Upper lobe of left lung (tissue), 6 donors: ENCODE data around the gene CDH8. TPM values are rescaled to one million over a fixed set of nuclear protein-coding genes. Genes with fewer than 3 reads are reported as not detected.

Experiments
- ATAC-seq, 2 donors: fragments of 200-7000 bp; cut with Tn5 transposase; one replicate each; pipeline ENCODE4 v1.9.1; 2022; ENCODE audit warnings: mild to moderate bottlenecking in 2 of 2, moderate library complexity in 2 of 2; ENCODE audit not compliant: low FRiP score in 2 of 2
- DNase-seq, 2 donors: peaks; one replicate each; pipeline ENCODE4 v3.0.0-alpha.2; 2019 to 2020
- H3K27ac ChIP-seq, 4 donors: fragments of 200-600 bp; sonication (generic); one replicate each; pipeline ENCODE4 v1.5.1; 2016 to 2019
- H3K27me3 ChIP-seq, 4 donors: fragments of 200-600 bp; sonication (generic); one replicate each; pipeline ENCODE4 v1.5.1; 2017 to 2019
- H3K36me3 ChIP-seq, 4 donors: fragments of 200-600 bp; sonication (generic); one replicate each; pipeline ENCODE4 v1.5.1; 2016 to 2019
- H3K4me1 ChIP-seq, 4 donors: fragments of 200-600 bp; sonication (generic); one replicate each; pipeline ENCODE4 v1.5.1; 2018 to 2019
- H3K4me3 ChIP-seq, 4 donors: fragments of 200-600 bp; sonication (generic); one replicate each; pipeline ENCODE4 v1.5.1; 2017 to 2019; ENCODE audit warnings: mild to moderate bottlenecking in 2 of 4, moderate library complexity in 1 of 4
- H3K9me3 ChIP-seq, 4 donors: fragments of 200-600 bp; sonication (generic); one replicate each; pipeline ENCODE4 v1.5.1; 2018 to 2019
- EP300 ChIP-seq, 4 donors: sonication (generic); formaldehyde crosslinking; IDR thresholded peaks; one replicate each; pipeline ENCODE4 v1.5.1; 2017; ENCODE audit warnings: antibody characterized with exemption in 4 of 4, control low read depth in 2 of 4
- POLR2A ChIP-seq, 4 donors: fragments of 450-650 bp; IDR thresholded peaks; one replicate each; pipeline ENCODE4 v1.5.1; 2016 to 2017; ENCODE audit warnings: antibody characterized with exemption in 4 of 4, mild to moderate bottlenecking in 2 of 4
- POLR2AphosphoS5 ChIP-seq, 2 donors: sonication (generic); formaldehyde crosslinking; IDR thresholded peaks; one replicate each; pipeline ENCODE4 v1.5.1; 2017; ENCODE audit warnings: antibody characterized with exemption in 2 of 2
- WGBS, 2 donors: methylation state at CpG; one replicate each; pipeline ENCODE4 v1.1.5; 2017 to 2018; 5-methylcytosine and 5-hydroxymethylcytosine counted together
- total RNA-seq, 6 donors: library from RNA; depleted of rRNA in 4 of 6; stranded (reverse); fragments of >200 nt in 4 of 6; gene quantifications; one replicate each; pipeline versions ENCODE4 v1.1.0 to v1.2.1, GENCODE V29; 2016 to 2021
- TF ChIP-seq, protein P1 (sequence below), 6 experiments: fragments of 450-650 bp in 4 of 6; fragments of 200-600 bp in 2 of 6; sonication (generic) in 2 of 6; IDR thresholded peaks; one replicate each; pipeline ENCODE4 v1.5.1; 2016 to 2019; ENCODE audit warnings: antibody characterized with exemption in 6 of 6
- donor health status: DM: no; HTN: no; CAD: no; lungs with moderate emphysema.
- donor health status: DM: no; HTN: yes; CAD: no; lungs with severe emphysema.

Gene CDH8
- total RNA-seq, 6 donors from 2014 or later = 0.10 to 1.8 (median 0.31) TPM; not detected in 1

DNA sequence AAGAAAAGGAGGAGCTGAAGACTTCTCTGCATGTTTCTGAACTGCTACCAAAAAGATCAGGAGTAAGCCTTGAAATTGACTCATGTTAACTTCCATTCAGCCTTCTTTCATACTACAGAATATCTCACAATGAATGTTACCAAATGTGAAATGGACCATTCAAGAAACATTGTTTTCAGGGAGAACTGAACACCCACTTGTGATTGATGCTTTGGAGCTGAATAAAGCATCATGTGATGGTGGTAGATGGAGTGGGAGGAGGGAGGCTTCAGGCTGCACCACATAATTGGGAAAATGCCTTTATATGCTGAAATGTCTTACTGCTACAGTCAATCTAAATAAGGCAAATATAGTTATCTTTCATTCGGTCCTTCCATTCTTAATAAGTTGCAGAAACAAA is 127.8 kb downstream of the CDH8 start:
- H3K4me3 ChIP-seq = no peak overlapping the region
- H3K9me3 ChIP-seq = no peaks in the 10 kb centered on the region
- no peaks in the 10 kb centered on the region for H3K36me3 ChIP-seq
- DNase-seq (no peak), ATAC-seq (no peak)
- no peaks in the 10 kb centered on the region for H3K4me1 ChIP-seq
- no peak overlapping the region for H3K27ac ChIP-seq
- H3K27me3 ChIP-seq = no peaks in the 10 kb centered on the region
- WGBS, 2 donors = 88 to 100% methylated on average over 1 of the region's 1 CpG
- TF ChIP-seq POLR2AphosphoS5 (IDR thresholded peaks at IDR 0.05) (no peak), POLR2A (IDR thresholded peaks at IDR 0.05) (no peak), EP300 (IDR thresholded peaks at IDR 0.05) (no peak)
- TF ChIP-seq, protein P1, sequence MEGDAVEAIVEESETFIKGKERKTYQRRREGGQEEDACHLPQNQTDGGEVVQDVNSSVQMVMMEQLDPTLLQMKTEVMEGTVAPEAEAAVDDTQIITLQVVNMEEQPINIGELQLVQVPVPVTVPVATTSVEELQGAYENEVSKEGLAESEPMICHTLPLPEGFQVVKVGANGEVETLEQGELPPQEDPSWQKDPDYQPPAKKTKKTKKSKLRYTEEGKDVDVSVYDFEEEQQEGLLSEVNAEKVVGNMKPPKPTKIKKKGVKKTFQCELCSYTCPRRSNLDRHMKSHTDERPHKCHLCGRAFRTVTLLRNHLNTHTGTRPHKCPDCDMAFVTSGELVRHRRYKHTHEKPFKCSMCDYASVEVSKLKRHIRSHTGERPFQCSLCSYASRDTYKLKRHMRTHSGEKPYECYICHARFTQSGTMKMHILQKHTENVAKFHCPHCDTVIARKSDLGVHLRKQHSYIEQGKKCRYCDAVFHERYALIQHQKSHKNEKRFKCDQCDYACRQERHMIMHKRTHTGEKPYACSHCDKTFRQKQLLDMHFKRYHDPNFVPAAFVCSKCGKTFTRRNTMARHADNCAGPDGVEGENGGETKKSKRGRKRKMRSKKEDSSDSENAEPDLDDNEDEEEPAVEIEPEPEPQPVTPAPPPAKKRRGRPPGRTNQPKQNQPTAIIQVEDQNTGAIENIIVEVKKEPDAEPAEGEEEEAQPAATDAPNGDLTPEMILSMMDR (IDR thresholded peaks at IDR 0.05) = no peak

DNA sequence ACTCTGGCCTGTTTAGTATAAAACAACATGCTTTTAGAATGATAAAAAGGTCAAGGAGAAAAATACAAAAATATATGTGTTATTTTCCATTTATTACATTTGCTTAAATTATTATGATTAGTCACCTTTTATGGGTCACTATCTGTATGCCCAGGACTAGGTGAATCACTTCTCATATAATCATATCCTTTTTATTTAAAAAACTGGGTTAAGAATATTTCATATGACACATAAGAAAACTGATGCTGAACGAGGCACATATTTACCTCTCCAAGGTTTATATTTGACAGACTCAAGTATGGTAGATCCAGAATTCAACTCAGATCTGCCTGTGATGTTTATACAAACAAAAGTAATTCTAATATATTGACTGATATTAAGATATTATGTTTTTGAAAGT is 134.5 kb downstream of the CDH8 start:
- ATAC-seq (no peak), DNase-seq (no peak)
- no peaks in the 10 kb centered on the region for H3K36me3 ChIP-seq
- no peak overlapping the region for H3K27ac ChIP-seq
- H3K9me3 ChIP-seq = no peaks in the 10 kb centered on the region
- H3K27me3 ChIP-seq = no peaks in the 10 kb centered on the region
- no peaks in the 10 kb centered on the region for H3K4me1 ChIP-seq
- 63 to 70% methylated on average over 1 of the region's 1 CpG for WGBS, 2 donors
- H3K4me3 ChIP-seq = no peak overlapping the region
- TF ChIP-seq, protein P1 (IDR thresholded peaks at IDR 0.05) = no peak
- TF ChIP-seq POLR2A (IDR thresholded peaks at IDR 0.05) (no peak), POLR2AphosphoS5 (IDR thresholded peaks at IDR 0.05) (no peak)

DNA sequence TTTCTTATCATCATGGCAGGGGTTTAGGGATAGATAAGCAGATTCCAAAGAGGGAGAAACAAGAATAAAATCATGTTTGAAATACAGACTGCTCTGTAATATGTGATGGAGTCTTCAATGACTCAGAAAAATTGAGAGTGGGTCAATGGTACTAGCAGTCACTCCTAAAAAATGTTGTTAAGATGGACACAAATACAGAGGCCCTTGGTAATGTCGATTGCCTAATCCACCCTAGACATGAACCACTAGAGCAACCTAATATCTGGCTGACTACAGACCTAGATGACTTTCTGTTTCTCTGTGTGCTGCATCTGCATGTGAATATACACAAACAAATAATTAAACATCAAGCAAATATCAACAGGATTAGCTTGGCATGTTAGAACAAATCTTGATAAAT is 135.8 kb downstream of the CDH8 start:
- Histone ChIP-seq H3K9me3 (no peaks in the 10 kb centered on the region), H3K4me3 (no peak overlapping the region), H3K4me1 (no peaks in the 10 kb centered on the region), H3K27me3 (no peaks in the 10 kb centered on the region), H3K27ac (no peak overlapping the region), H3K36me3 (no peaks in the 10 kb centered on the region)
- no peak for ATAC-seq
- 67 to 92% methylated on average over 1 of the region's 1 CpG for WGBS, 2 donors
- no peak for DNase-seq
- TF ChIP-seq POLR2AphosphoS5 (IDR thresholded peaks at IDR 0.05) (no peak), POLR2A (IDR thresholded peaks at IDR 0.05) (no peak), EP300 (IDR thresholded peaks at IDR 0.05) (no peak)
- TF ChIP-seq, protein P1 (IDR thresholded peaks at IDR 0.05) = no peak

DNA sequence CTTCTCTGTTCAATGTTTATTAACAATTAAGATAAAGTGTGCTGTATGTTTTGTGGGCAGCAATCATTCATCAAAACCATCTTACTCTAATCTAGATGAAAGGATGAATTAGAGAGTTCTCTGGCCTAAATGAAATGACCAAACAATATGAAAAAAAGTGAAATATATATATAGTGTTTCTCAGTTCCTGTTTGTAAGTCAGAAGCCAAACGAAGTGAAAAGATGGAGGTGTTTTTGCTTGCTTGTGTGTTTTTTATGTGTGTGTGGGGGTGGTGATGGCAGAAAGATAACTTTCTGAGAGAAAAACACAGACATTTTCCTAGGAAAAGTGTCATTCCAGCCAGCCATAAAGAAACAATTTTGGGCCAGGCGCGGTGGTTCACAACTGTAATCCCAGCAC is 138.6 kb downstream of the CDH8 start:
- WGBS, 2 donors = 75 to 79% methylated on average over 3 of the region's 3 CpGs
- DNase-seq (no peak), ATAC-seq (no peak)
- no peaks in the 10 kb centered on the region for H3K36me3 ChIP-seq
- no peaks in the 10 kb centered on the region for H3K4me1 ChIP-seq
- no peaks in the 10 kb centered on the region for H3K27me3 ChIP-seq
- no peaks in the 10 kb centered on the region for H3K9me3 ChIP-seq
- H3K4me3 ChIP-seq = no peak overlapping the region
- no peak overlapping the region for H3K27ac ChIP-seq
- TF ChIP-seq EP300 (IDR thresholded peaks at IDR 0.05) (no peak), POLR2AphosphoS5 (IDR thresholded peaks at IDR 0.05) (no peak), POLR2A (IDR thresholded peaks at IDR 0.05) (no peak)
- TF ChIP-seq, protein P1 (IDR thresholded peaks at IDR 0.05) = no peak

DNA sequence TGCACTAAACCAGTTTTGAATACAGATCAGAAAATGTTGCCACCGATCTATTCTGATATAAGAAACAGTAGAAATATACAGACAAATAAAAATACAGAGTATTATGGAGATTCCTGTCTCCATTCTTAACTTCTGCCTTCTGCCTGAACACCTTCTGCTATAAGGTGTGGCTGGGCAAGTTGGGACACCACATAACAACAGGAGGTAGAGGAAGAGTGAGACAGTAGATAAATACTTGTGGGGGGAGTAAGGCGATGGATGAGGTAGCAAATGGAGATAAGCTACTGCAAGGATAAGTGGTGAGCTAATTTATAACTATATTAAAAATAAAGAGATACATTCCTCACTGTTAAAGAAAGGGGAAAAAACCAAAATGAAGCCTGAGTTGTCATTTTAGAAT is 143.7 kb downstream of the CDH8 start:
- no peaks in the 10 kb centered on the region for H3K36me3 ChIP-seq
- no peak overlapping the region for H3K4me3 ChIP-seq
- DNase-seq = no peak
- no peaks in the 10 kb centered on the region for H3K9me3 ChIP-seq
- no peak overlapping the region for H3K27ac ChIP-seq
- no peak for ATAC-seq
- no peaks in the 10 kb centered on the region for H3K4me1 ChIP-seq
- TF ChIP-seq, protein P1 (IDR thresholded peaks at IDR 0.05) = no peak
- TF ChIP-seq POLR2A (IDR thresholded peaks at IDR 0.05) (no peak), EP300 (IDR thresholded peaks at IDR 0.05) (no peak), POLR2AphosphoS5 (IDR thresholded peaks at IDR 0.05) (no peak)
- WGBS, 2 donors = 88 to 90% methylated on average over 2 of the region's 2 CpGs
- no peaks in the 10 kb centered on the region for H3K27me3 ChIP-seq
